ENCODE results near the gene CIZ1.

CIZ1 gene

GRCh38 chr9:128202648-128203023, 11.3 kb upstream of the CIZ1 start:
- no peak overlapping the region for H3K9ac ChIP-seq (ENCODE audit: low read depth, low read length)
- H3K9me3 ChIP-seq (ENCODE audit: control insufficient read depth, insufficient read depth, low read length): no peaks in the 10 kb centered on the region
- H3K27ac ChIP-seq (ENCODE audit: low read depth, low read length): peak overlapping the region; percentile 82
- H3K36me3 ChIP-seq (ENCODE audit: control insufficient read depth, insufficient read depth, low read length): no peaks in the 10 kb centered on the region
- peaks cover 15% of the 10 kb centered on the region for H3K4me1 ChIP-seq (ENCODE audit: control insufficient read depth, insufficient read depth, low read length)
- H3K4me3 ChIP-seq (ENCODE audit: low read depth, low read length): peak overlapping the region; percentile 94
- no peaks in the 10 kb centered on the region for H3K27me3 ChIP-seq (ENCODE audit: control insufficient read depth, insufficient read depth, low read length)

GRCh38 chr9:128201441-128202369, 10.3 kb upstream of the CIZ1 start:
- Histone ChIP-seq H3K9me3 (ENCODE audit: control insufficient read depth, insufficient read depth, low read length) (no peaks in the 10 kb centered on the region), H3K4me3 (ENCODE audit: low read depth, low read length) (no peak overlapping the region), H3K9ac (ENCODE audit: low read depth, low read length) (no peak overlapping the region), H3K36me3 (ENCODE audit: control insufficient read depth, insufficient read depth, low read length) (no peaks in the 10 kb centered on the region), H3K27ac (ENCODE audit: low read depth, low read length) (peak overlapping the region; percentile 82), H3K27me3 (ENCODE audit: control insufficient read depth, insufficient read depth, low read length) (no peaks in the 10 kb centered on the region), H3K4me1 (ENCODE audit: control insufficient read depth, insufficient read depth, low read length) (peaks cover 15% of the 10 kb centered on the region)

- Histone ChIP-seq H3K27me3 (ENCODE audit: control insufficient read depth, insufficient read depth, low read length) (no peaks in the 10 kb centered on the region), H3K9me3 (ENCODE audit: control insufficient read depth, insufficient read depth, low read length) (no peaks in the 10 kb centered on the region), H3K4me3 (ENCODE audit: low read depth, low read length) (no peak overlapping the region), H3K27ac (ENCODE audit: low read depth, low read length) (no peak overlapping the region), H3K4me1 (ENCODE audit: control insufficient read depth, insufficient read depth, low read length) (0 out of 2 replicates have a peak, but pooled peaks cover 4% of the 10 kb centered on the region), H3K36me3 (ENCODE audit: control insufficient read depth, insufficient read depth, low read length) (peaks cover 6% of the 10 kb centered on the region), H3K9ac (ENCODE audit: low read depth, low read length) (no peak overlapping the region)
Observed at GRCh38 chr9:128193469-128194096, 2.2 kb upstream of the CIZ1 start.

GRCh38 chr9:128192601-128193371, 1.4 kb upstream of the CIZ1 start:
- Histone ChIP-seq H3K9ac (ENCODE audit: low read depth, low read length) (no peak overlapping the region), H3K27me3 (ENCODE audit: control insufficient read depth, insufficient read depth, low read length) (no peaks in the 10 kb centered on the region), H3K4me3 (ENCODE audit: low read depth, low read length) (0 out of 2 replicates have a peak overlapping the region, but pooled peaks have one; percentile 14), H3K4me1 (ENCODE audit: control insufficient read depth, insufficient read depth, low read length) (0 out of 2 replicates have a peak, but pooled peaks cover 4% of the 10 kb centered on the region), H3K27ac (ENCODE audit: low read depth, low read length) (no peak overlapping the region), H3K9me3 (ENCODE audit: control insufficient read depth, insufficient read depth, low read length) (no peaks in the 10 kb centered on the region), H3K36me3 (ENCODE audit: control insufficient read depth, insufficient read depth, low read length) (peaks cover 13% of the 10 kb centered on the region)

- H3K4me1 ChIP-seq (ENCODE audit: control insufficient read depth, insufficient read depth, low read length): 0 out of 2 replicates have a peak, but pooled peaks cover 4% of the 10 kb centered on the region
- peak overlapping the region; percentile 92 for H3K4me3 ChIP-seq (ENCODE audit: low read depth, low read length)
- no peaks in the 10 kb centered on the region for H3K9me3 ChIP-seq (ENCODE audit: control insufficient read depth, insufficient read depth, low read length)
- H3K9ac ChIP-seq (ENCODE audit: low read depth, low read length): no peak overlapping the region; the same call in 1 of the 2 replicates
- H3K36me3 ChIP-seq (ENCODE audit: control insufficient read depth, insufficient read depth, low read length): peaks cover 24% of the 10 kb centered on the region
- no peaks in the 10 kb centered on the region for H3K27me3 ChIP-seq (ENCODE audit: control insufficient read depth, insufficient read depth, low read length)
- H3K27ac ChIP-seq (ENCODE audit: low read depth, low read length): no peak overlapping the region
Observed at GRCh38 chr9:128190516-128191405, 611 bp downstream of the CIZ1 start.

GRCh38 chr9:128190013-128190412, 1.4 kb downstream of the CIZ1 start:
- no peak overlapping the region for H3K27ac ChIP-seq (ENCODE audit: low read depth, low read length)
- peaks cover 32% of the 10 kb centered on the region for H3K36me3 ChIP-seq (ENCODE audit: control insufficient read depth, insufficient read depth, low read length)
- no peaks in the 10 kb centered on the region for H3K27me3 ChIP-seq (ENCODE audit: control insufficient read depth, insufficient read depth, low read length)
- H3K4me3 ChIP-seq (ENCODE audit: low read depth, low read length): no peak overlapping the region
- H3K9ac ChIP-seq (ENCODE audit: low read depth, low read length): no peak overlapping the region
- no peaks in the 10 kb centered on the region for H3K9me3 ChIP-seq (ENCODE audit: control insufficient read depth, insufficient read depth, low read length)
- 0 out of 2 replicates have a peak, but pooled peaks cover 4% of the 10 kb centered on the region for H3K4me1 ChIP-seq (ENCODE audit: control insufficient read depth, insufficient read depth, low read length)

GRCh38 chr9:128188209-128188608, 3.2 kb downstream of the CIZ1 start:
- Histone ChIP-seq H3K36me3 (ENCODE audit: control insufficient read depth, insufficient read depth, low read length) (peaks cover 36% of the 10 kb centered on the region), H3K4me3 (ENCODE audit: low read depth, low read length) (no peak overlapping the region), H3K4me1 (ENCODE audit: control insufficient read depth, insufficient read depth, low read length) (0 out of 2 replicates have a peak, but pooled peaks cover 4% of the 10 kb centered on the region), H3K9me3 (ENCODE audit: control insufficient read depth, insufficient read depth, low read length) (no peaks in the 10 kb centered on the region), H3K27ac (ENCODE audit: low read depth, low read length) (no peak overlapping the region), H3K27me3 (ENCODE audit: control insufficient read depth, insufficient read depth, low read length) (no peaks in the 10 kb centered on the region), H3K9ac (ENCODE audit: low read depth, low read length) (no peak overlapping the region)

GRCh38 chr9:128187361-128187760, 4.0 kb downstream of the CIZ1 start:
- H3K4me3 ChIP-seq (ENCODE audit: low read depth, low read length): no peak overlapping the region
- H3K9ac ChIP-seq (ENCODE audit: low read depth, low read length): no peak overlapping the region
- no peak overlapping the region for H3K27ac ChIP-seq (ENCODE audit: low read depth, low read length)
- 0 out of 2 replicates have a peak, but pooled peaks cover 4% of the 10 kb centered on the region for H3K4me1 ChIP-seq (ENCODE audit: control insufficient read depth, insufficient read depth, low read length)
- no peaks in the 10 kb centered on the region for H3K9me3 ChIP-seq (ENCODE audit: control insufficient read depth, insufficient read depth, low read length)
- H3K27me3 ChIP-seq (ENCODE audit: control insufficient read depth, insufficient read depth, low read length): no peaks in the 10 kb centered on the region
- H3K36me3 ChIP-seq (ENCODE audit: control insufficient read depth, insufficient read depth, low read length): peaks cover 44% of the 10 kb centered on the region

GRCh38 chr9:128185979-128186965, 5.1 kb downstream of the CIZ1 start:
- H3K9me3 ChIP-seq (ENCODE audit: control insufficient read depth, insufficient read depth, low read length): no peaks in the 10 kb centered on the region
- no peak overlapping the region for H3K4me3 ChIP-seq (ENCODE audit: low read depth, low read length)
- H3K4me1 ChIP-seq (ENCODE audit: control insufficient read depth, insufficient read depth, low read length): 0 out of 2 replicates have a peak, but pooled peaks cover 4% of the 10 kb centered on the region
- H3K27ac ChIP-seq (ENCODE audit: low read depth, low read length): no peak overlapping the region
- H3K36me3 ChIP-seq (ENCODE audit: control insufficient read depth, insufficient read depth, low read length): peaks cover 44% of the 10 kb centered on the region
- no peaks in the 10 kb centered on the region for H3K27me3 ChIP-seq (ENCODE audit: control insufficient read depth, insufficient read depth, low read length)
- no peak overlapping the region for H3K9ac ChIP-seq (ENCODE audit: low read depth, low read length)
